HG03280 (cell line): ENCODE results near the gene LOC101059915.

ENCODE experiments used
- ATAC-seq: cut with Tn5 transposase; IDR thresholded peaks from one replicate; pipeline ENCODE4 v1.9.1; 2021; ENCODE audit warnings: mild to moderate bottlenecking, moderate library complexity; ENCODE audit not compliant: unreplicated experiment

Gene LOC101059915

DNA sequence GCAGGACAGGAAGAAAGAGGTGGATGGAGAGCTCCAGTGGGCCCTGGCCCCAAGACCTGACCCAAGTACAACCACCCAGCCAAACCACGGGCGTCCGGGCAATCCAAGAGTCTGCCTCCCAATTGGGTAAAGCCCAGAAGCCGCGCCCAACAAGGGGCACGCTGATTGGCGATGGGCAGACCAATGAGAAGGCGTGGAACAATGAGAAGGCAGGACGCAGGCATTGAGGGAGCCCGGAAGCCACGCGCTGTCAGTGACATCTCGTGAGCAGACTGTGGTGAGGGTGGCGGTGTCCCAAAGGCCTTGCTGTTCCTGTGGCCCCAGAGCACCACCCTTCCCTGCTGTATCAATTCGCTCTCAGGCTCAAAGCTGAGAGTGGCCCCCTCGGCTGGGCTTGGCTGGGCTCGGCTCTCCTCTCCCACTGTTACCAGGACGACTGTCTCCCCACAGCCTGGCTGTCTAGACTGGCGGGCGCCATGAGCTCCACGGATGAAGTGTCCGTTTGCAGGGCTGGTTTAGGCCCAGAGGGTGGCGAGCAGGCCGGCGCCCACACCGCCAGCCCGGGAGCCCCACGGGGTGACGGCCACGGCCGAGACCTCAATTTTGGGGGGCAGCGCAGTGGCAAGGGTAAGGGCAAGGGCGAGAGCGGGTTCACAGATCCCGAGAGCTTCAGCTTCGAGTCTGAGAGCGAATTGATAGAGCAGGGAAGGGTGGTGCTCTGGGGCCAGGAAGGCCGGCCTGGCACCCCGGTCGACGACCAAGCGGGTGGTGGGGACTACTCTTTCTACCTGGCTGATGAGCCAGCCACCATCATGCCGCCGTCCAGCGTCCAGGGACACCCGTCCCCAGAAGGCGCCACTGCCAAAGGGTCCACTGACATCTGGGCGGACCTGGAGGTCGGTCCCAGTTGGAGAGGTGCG is at the start of gene LOC101059915:
Gene LOC101059915, plus strand, starts transcription at position 219 of the 920 bp plus-strand sequence.
- no peak for ATAC-seq

DNA sequence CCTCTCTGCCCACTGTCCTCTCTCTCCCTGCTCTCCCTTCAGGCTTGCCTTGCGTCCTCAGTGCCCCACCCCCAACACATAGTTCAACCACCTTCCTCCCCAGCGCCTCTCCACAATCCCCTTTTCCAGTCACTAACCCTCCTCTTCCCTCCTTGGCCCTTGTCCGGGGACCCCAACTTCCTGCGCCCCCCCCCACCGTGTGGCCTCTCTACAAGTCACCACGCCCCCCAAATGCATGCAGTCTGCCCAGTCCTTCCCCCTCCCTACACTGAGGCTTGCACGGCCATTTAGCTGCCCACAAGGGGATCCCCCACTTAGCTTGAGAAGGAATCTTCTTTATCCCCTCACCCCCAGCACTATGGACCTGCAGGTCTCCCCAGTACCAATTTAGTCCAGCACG is 49.6 kb upstream of the LOC101059915 start:
- ATAC-seq = no peak

DNA sequence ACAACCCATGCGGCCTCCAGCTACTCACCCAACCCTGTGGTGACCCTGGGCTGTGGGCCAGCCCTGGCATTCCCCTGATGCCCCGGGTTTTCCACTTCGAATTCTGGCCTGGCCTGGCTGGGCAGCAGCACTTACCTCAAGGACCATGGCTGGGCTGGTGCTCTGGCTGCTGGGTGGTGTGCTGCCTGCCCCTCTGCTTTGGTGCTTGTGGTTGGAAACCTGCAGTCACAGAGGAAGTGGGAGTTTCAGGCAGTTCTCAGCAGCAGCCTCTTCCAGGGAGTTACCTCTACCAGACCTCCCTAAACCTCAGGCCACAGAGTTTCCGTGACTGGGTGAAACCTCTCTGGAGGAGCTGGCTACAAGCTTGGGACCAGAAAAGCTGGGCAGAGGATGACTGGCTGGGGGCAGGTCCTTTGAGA is 49.0 kb upstream of the LOC101059915 start, which contains the start of gene CXCR3:
Gene CXCR3, minus strand, starts transcription at position 209 of the 419 bp plus-strand sequence. Its CDS starts 62 bp downstream, at position 147.
- peak; percentile 49 for ATAC-seq

DNA sequence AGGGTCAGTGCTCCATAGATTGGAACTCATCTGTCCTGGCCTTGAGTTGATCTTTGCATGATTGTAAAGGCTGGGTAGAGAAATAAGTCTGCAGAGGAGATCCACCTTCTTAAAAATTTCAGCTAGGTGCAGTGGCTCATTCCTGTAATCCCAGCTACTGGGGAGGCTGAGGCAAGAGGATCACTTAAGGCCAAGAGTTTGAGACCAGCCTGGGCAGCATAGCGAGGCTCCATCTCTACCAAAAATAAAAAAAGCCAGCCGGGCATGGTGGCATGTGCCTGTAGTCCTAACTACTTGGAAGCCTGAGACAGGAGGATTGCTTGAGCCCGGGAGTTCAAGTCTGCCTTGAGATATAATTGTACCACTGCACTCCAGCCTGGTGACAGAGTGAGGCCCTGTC is 48.6 kb upstream of the LOC101059915 start:
- ATAC-seq = no peak

DNA sequence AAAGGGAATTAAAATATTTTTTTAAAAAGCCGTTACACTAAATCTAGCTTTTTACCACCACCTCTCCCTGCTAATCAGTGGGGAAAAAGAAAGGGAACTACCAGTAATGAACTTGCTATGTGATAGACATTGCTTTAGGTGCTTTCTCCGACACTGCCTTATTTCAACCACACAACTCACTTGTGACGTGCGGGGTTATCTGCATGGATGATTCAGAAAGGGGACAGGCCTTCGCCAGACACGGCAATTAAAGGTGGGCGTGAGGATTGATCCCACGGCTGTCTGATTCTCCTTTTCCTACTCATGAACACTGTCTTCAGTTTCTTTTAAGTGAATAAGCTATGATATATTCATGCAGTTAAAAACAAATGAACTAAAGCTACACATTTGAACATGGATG is 48.2 kb upstream of the LOC101059915 start:
- ATAC-seq = no peak

DNA sequence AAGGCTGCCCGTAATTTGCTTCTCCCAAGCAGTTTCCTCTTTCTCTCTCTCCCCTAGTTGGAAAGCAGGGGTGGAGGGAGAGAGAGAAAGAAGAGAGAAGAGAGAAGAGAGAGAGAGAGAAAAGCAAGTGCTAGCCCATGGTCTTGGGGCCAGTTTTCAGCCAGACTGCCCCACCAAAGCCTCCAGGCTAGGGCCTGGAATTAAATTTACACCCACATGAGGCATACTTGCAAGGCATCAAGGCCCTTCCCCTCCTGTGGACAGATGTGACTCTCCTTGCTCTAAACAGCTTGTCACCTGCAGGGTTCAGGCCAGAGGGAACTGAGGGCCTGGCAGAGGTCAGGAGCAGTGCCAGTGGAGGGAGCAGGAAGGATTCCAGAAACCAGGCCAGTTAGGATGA is 47.4 kb upstream of the LOC101059915 start:
- ATAC-seq = no peak

DNA sequence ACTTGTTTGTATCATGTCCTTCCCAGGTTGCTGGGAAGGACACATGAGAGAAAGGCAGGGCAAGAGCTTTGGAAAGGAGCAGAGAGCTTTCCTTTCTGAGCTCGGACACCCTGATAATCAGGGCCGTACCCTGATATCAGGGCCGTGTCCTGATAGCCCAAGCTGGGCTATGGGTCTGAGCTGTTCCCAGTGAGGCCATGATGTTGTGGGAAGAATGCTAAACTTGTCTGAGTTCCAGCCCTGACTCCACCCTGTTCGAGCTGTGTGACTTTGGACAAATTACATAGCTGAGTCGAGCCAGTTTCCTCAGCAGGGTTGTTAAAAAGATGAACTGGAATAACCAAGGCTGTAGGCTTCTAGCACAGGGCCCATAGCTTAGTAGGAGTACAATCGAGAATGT is 45.7 kb upstream of the LOC101059915 start:
- ATAC-seq = no peak

DNA sequence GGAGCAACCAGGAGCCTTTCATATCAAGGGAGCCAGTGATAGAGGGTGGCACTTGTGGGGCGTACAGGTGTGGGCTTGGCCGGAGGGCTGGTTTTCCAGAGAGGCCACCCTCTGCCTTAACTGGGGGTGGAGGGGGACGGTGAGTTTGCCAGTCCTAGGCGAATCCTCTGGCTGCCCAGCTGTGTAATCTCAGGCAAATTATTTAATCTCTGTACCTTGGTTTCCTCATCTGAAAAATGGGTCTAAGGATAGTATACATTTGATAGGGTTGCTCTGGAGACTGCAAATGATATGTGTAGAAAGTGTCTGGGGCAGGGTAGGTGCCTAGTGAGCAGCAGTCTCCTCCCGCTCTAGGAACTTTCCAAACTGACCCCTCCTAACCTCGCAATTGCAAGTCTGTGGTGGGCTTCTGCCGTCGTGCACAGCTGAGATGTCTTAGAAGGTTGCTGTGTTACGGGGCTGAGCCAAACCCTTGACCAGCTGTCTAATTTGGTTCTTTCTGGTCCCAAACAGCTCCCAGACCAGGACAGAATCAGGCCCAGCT is 45.2 kb upstream of the LOC101059915 start:
- ATAC-seq = no peak

DNA sequence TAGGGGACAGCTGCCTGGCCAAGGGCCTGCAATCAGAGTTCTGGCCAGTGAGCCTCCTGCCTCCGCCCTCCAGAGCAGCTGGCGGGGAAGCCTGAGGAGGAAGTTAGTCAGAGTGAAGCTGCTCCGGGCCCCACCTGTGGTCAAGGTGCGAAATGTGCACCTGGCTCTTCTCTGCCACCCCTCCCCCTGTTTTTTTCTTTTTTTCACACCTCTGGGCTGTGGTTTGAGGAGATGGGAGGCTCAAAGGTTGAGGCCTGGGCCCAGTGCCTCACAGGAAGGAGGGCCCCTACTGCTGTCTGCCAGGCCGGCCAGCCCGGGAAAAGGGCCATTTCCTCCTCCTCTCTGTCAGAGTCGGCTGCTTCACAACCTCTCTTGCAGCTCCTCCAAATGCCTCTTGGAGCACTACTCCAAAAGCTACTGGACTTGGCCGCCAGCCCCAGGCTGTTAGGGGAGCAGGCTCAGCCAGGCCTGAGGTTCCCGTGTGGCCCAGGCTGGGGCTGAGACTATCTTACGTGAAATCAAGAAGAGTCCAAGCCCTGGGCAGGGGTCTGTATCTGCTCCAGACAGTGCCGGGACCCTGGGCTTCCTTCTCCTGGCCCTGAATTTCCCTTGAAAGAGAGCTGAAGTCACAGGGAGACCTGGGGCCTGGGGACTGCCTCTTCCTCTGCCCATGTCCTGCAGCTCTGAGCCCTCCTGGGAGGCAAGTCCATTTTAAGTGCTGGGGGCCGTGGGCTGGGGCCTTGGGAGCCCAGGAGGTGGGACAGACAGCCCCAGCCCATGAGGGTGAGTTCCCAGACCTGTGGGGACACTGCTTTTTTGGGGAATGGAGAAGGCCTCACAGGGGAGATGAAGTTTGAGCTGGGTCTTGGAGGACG is 44.5 kb upstream of the LOC101059915 start:
- ATAC-seq = peak; percentile 50

DNA sequence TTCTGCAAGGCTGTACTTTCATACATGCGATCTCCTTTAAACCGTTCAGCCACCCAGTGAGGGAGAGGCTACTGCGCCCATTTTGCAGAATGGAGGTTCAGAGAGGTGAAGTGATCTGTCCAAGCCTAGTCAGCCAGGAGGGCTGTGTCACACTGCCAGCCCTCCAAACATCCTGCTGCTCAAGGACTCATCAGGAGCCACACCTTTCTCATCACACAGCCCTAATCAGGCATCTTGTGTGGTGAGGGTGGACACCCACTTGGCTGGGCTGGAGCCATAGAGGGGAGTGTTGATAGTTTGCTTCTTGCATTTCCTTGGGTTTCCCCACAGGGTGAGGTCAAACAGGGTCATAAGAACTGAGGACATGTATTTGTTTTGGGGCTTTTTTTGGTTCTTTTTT is 43.6 kb upstream of the LOC101059915 start:
- ATAC-seq = no peak

DNA sequence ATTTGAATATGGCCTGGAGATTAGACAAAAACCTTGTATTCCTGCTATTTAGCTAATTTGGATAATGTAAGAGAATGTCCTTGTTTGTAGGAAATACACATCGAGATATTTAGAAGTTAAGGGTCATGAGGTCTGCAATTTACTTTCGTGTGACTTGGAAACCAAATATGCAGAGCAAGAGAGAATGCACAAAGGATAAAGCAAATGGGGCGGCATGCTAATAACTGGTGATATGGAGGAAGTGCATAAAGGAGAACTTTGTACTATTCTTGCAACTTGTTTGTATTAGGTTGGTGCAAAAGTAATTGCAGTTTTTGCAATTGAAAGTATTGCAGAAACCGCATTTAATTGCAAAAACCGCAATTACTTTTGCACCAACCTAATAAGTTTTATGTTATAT is 41.9 kb upstream of the LOC101059915 start:
- ATAC-seq = no peak

DNA sequence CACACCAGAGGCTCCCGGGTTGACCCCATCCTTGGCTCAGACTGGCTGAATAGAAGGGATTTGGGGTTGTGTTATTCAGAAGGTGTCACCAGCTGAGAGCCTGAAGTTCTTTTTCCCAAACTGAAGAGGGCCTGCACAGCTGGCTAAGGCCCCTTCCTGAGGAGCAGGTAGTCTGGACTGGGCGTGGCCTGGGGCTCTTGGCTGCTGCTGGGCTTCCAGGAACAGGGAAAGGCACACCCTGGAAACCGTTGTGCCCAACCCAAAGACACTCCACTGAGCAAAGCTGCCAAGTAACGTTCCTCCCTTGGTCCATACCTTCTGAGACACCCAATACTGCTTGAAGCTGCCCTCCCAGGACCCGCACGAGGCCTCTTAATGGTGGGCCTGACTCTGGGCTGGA is 40.8 kb upstream of the LOC101059915 start:
- no peak for ATAC-seq

DNA sequence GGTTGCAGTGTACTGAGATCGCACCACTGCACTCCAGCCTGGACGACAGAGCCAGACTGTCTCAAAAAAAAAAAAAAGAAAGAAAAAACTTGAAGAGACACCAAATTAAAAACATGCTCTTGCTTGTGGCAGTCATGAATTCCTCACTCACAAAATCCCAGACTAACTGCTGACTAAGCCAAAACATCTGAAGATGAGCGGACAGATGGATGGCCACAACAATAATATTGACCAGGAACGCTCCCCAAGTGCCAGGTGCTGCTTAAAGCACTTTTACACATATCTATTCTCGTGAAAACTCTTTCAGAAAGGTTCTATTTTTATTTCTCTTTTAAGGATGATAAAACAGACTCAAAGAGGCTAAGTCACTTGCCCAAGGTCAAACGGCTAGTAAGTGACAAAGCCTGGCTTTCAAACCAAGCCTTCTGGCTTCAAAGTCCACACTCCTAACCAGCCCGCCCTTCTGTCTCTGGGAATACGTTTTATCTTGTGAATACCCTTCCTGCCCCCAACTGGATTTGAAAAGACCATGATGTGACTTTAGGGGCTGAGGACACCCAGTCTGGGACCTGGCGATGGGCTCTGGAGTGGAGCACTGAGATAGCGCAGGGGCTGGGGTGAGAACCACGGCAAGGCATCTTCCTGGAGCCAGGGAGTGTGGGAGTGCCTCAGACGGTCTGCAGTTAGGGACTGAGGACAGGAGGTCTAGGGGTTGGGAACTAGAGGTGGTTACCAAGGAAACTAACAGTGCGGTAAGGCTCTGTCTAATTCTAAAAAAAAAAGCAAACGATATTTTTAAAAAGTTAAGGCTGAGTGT is 39.5 kb upstream of the LOC101059915 start:
- ATAC-seq = no peak

DNA sequence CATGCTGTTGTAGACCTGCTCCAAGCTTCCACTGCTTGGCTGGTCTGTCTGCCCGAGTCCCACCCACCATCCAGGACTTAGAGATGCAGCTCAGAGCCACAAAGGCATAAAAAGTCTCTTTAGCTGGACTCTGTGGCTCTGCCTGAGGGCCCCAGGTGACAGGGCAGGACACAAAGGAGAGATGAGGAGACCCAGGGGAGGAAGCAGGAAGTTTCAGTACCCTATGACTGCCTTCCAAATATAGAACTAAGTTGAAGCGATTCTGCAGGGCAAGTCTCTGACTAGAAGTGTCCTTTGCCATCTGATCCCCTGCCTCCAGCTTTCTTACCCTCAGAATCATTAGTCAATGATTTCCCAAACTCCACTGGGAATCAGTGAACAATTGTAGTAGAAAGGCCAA is 37.9 kb upstream of the LOC101059915 start:
- no peak for ATAC-seq

DNA sequence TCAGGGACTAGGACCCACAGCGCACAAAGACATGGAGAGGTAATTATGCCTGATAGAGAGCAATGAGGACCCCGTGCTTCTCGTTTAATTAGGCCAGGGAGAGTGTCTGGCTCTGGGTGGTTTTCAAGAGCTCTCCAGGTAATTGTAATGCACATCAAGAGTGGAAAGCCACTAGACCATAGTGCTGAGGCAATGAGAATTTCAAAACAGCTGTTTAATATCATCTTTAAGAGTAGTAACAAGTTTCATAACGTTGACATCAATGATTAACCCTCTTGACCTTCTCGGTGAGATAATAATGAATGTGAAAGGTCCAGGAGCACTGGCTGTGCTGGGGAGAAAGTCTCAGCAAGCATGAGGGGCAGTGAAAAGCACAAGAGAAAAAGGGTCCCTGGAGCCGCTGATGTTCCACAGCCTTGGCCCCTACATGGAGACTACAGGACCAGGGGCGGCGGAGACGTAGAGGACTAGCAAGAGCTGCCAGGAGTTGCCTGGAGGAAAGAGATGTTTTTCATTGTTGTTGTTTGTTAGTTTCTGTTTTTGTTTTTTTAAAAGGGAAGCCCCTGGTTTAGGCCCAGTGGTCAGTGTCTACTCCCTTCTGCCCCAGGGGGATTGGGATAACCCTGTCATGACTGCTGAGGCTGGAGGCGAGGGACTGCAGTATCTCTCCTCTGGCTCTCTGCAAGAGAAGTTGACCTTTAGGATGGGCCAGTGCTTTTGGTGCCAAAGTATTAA is 34.3 kb upstream of the LOC101059915 start:
- ATAC-seq = no peak

DNA sequence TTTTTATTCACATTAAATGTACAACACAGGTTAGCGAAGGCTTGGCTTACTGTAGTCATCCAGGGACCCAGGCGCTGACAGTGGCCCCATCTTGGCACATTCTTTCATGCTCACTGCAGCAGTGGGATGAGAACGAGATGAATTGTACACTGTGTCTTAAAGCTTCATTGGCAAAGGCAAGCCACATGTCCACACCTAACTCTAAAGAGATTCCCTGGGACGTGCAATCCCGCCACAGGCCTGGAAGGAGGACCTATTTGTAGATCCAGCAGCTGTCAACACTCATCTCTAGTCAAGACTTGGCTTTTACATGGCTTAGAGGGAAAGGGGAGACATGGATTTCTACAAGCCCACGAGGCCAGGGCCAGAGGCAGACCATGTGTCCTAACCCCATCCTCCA is 33.0 kb upstream of the LOC101059915 start:
- no peak for ATAC-seq

DNA sequence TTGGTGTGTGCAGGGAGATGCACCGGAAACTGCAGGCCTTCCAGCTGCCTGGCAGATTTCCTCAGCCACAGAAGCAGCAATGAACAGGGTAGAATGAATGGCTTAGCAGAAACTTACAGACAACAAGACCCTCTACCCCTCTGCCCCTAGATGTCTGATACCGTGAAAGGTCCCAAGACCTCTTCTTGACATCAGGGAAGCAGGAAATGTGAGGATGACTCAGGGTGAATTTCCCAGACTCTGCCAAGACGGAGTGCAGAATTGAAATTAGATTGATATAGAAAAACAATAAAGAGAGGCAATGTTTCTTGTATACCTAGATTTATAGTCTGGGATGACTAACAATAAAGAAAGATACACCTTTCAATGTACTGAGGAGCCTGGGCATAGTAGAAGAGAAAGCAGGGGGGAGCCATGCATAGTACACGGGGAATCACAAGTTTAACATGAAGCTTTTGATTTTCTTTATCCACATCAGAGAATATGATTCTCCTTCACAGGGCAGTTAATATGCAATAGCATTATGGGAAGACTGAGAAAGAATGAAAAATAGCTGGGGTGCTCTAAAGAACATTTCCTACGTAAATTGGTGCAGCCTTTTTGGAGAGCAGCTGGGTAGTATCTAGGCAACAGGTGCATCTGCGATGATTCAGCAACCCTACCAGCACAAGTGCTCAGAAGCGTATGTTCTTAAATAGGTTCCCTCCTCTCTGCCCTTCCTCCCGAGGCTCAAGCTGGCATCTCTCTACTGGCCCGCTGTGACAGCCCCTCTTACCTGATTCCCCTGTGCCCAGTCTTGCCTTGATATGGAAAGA is 30.7 kb upstream of the LOC101059915 start:
- ATAC-seq = no peak

DNA sequence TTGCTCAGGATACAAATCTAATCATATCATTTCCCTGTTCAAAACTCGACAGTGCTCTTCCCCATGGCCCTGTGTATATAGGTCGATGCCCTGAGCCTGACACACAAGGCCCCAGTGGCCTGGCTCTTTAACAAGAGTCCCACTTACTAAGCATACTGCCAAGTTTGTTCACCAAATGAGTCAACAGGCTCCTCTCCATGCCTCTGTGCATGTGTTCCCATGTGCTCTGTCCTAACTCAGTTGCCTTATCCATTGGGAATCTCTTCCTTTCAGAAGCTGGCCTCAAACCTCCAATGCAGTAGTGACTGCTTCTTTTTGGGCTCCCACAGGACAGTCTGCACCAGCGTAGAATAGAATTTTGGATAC is 30.1 kb upstream of the LOC101059915 start:
- no peak for ATAC-seq

DNA sequence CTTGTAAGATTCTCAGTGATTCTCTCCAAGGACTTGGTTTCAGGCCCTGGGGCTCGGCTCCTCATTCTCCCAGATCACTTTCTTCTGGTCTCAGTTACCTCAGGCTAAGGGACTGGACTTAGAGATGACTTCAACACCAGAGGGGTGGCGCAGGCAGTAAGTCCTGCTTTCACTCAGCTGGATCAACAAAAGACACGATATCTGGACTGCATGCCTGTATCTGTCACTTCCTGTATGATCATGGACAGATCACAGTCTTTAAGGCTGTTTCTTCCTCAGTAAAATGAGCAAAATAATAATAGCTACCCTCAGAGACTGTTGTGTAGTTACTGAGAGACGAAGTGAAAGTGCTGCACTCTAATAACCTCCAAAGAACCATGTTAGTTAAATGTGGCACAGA is 29.5 kb upstream of the LOC101059915 start:
- ATAC-seq = no peak
